ENCODE results near the gene TMEM132E. TPM values are rescaled to one million over a fixed set of nuclear protein-coding genes. Genes with fewer than 3 reads are reported as not detected.

Gene TMEM132E
- total and polyA plus RNA-seq, 2 experiments from 2014 or later: 0.11 TPM; not detected in 1

- Histone ChIP-seq H3K9ac (no peak overlapping the region), H3K9me2 (ENCODE audit: insufficient read depth) (no peaks in the 10 kb centered on the region), H3K4me3 (peak overlapping the region; percentile 66), H3K27me3 (replicated peaks; ENCODE audit: insufficient read depth) (peaks cover 74% of the 10 kb centered on the region), H2AFZ (no peak overlapping the region), H3K4me1 (ENCODE audit: insufficient read depth) (peaks cover 17% of the 10 kb centered on the region), H3K79me2 (ENCODE audit: insufficient read depth) (no peaks in the 10 kb centered on the region), H3F3A (ENCODE audit: insufficient read depth) (no peaks in the 10 kb centered on the region), H4K20me1 (ENCODE audit: insufficient read depth) (no peaks in the 10 kb centered on the region), H3K27ac (no peak overlapping the region), H3K9me3 (ENCODE audit: low read depth) (no peaks in the 10 kb centered on the region), H3K4me2 (ENCODE audit: unreplicated experiment) (peak overlapping the region; percentile 67), H3K36me3 (ENCODE audit: low read depth) (no peaks in the 10 kb centered on the region)
- WGBS, 2 experiments (ENCODE audit: low coverage in 1 of 2, low lambda C conversion rate in 2 of 2, missing lambda C conversion rate in 2 of 2): 0 to 2% methylated on average over 44 to 57 of the region's 71 CpGs
- in situ Hi-C loops (cut with MboI): no loop called here
- DNase-seq: peak; percentile 25
- TF ChIP-seq EZH2 (IDR thresholded peaks at IDR 0.05; ENCODE audit: insufficient read depth, poor library complexity, severe bottlenecking) (peak; percentile 75), EZH2phosphoT487 (IDR thresholded peaks at IDR 0.05; ENCODE audit: insufficient read depth, low read depth) (no peak)
These were observed 1.5 kb downstream of the TMEM132E start for GRCh38 chr17:34580685-34581445.

- peak; percentile 59 for TF ChIP-seq EZH2 (IDR thresholded peaks at IDR 0.05; ENCODE audit: insufficient read depth, poor library complexity, severe bottlenecking)
- TF ChIP-seq EZH2phosphoT487 (IDR thresholded peaks at IDR 0.05; ENCODE audit: insufficient read depth, low read depth): no peak
- peak; percentile 34 for DNase-seq
- Histone ChIP-seq H3F3A (ENCODE audit: insufficient read depth) (no peaks in the 10 kb centered on the region), H2AFZ (no peak overlapping the region), H3K79me2 (ENCODE audit: insufficient read depth) (no peaks in the 10 kb centered on the region), H3K4me2 (ENCODE audit: unreplicated experiment) (peak overlapping the region; percentile 27), H3K9me2 (ENCODE audit: insufficient read depth) (no peaks in the 10 kb centered on the region), H3K9ac (no peak overlapping the region), H4K20me1 (ENCODE audit: insufficient read depth) (no peaks in the 10 kb centered on the region), H3K27me3 (replicated peaks; ENCODE audit: insufficient read depth) (peaks cover 74% of the 10 kb centered on the region), H3K4me1 (ENCODE audit: insufficient read depth) (peaks cover 17% of the 10 kb centered on the region), H3K36me3 (ENCODE audit: low read depth) (no peaks in the 10 kb centered on the region), H3K9me3 (ENCODE audit: low read depth) (no peaks in the 10 kb centered on the region), H3K4me3 (peak overlapping the region; percentile 66), H3K27ac (no peak overlapping the region)
- in situ Hi-C loops (cut with MboI): no loop called here
- WGBS, 2 experiments (ENCODE audit: low coverage in 1 of 2, low lambda C conversion rate in 2 of 2, missing lambda C conversion rate in 2 of 2): 2% methylated on average over 31 to 67 of the region's 78 CpGs
These were observed 2.2 kb downstream of the TMEM132E start for GRCh38 chr17:34581446-34582184.

GRCh38 chr17:34582185-34582900 lies 3.0 kb downstream of the TMEM132E start:
- no peaks in the 10 kb centered on the region for H3F3A ChIP-seq (ENCODE audit: insufficient read depth)
- no peak overlapping the region for H3K4me3 ChIP-seq
- 43 to 44% methylated on average over 15 to 22 of the region's 22 CpGs for WGBS, 2 experiments (ENCODE audit: low coverage in 1 of 2, low lambda C conversion rate in 2 of 2, missing lambda C conversion rate in 2 of 2)
- no peak overlapping the region for H3K9ac ChIP-seq
- H3K4me1 ChIP-seq (ENCODE audit: insufficient read depth): peaks cover 17% of the 10 kb centered on the region
- no peak for TF ChIP-seq EZH2phosphoT487 (IDR thresholded peaks at IDR 0.05; ENCODE audit: insufficient read depth, low read depth)
- no peak for TF ChIP-seq EZH2 (IDR thresholded peaks at IDR 0.05; ENCODE audit: insufficient read depth, poor library complexity, severe bottlenecking)
- H3K79me2 ChIP-seq (ENCODE audit: insufficient read depth): no peaks in the 10 kb centered on the region
- peaks cover 68% of the 10 kb centered on the region for H3K27me3 ChIP-seq (replicated peaks; ENCODE audit: insufficient read depth)
- no peaks in the 10 kb centered on the region for H3K36me3 ChIP-seq (ENCODE audit: low read depth)
- DNase-seq: peak; percentile 10
- no peak overlapping the region for H2AFZ ChIP-seq
- H4K20me1 ChIP-seq (ENCODE audit: insufficient read depth): no peaks in the 10 kb centered on the region
- H3K9me3 ChIP-seq (ENCODE audit: low read depth): no peaks in the 10 kb centered on the region
- in situ Hi-C loops (cut with MboI): no loop called here
- H3K27ac ChIP-seq: no peak overlapping the region
- H3K4me2 ChIP-seq (ENCODE audit: unreplicated experiment): no peak overlapping the region
- no peaks in the 10 kb centered on the region for H3K9me2 ChIP-seq (ENCODE audit: insufficient read depth)

GRCh38 chr17:34582901-34583245 lies 3.5 kb downstream of the TMEM132E start:
- no peak overlapping the region for H2AFZ ChIP-seq
- no peak overlapping the region for H3K4me3 ChIP-seq
- no peaks in the 10 kb centered on the region for H3K9me3 ChIP-seq (ENCODE audit: low read depth)
- no peaks in the 10 kb centered on the region for H3K9me2 ChIP-seq (ENCODE audit: insufficient read depth)
- H4K20me1 ChIP-seq (ENCODE audit: insufficient read depth): no peaks in the 10 kb centered on the region
- H3F3A ChIP-seq (ENCODE audit: insufficient read depth): no peaks in the 10 kb centered on the region
- H3K4me2 ChIP-seq (ENCODE audit: unreplicated experiment): no peak overlapping the region
- peaks cover 63% of the 10 kb centered on the region for H3K27me3 ChIP-seq (replicated peaks; ENCODE audit: insufficient read depth)
- H3K36me3 ChIP-seq (ENCODE audit: low read depth): no peaks in the 10 kb centered on the region
- no peak overlapping the region for H3K9ac ChIP-seq
- TF ChIP-seq EZH2phosphoT487 (IDR thresholded peaks at IDR 0.05; ENCODE audit: insufficient read depth, low read depth) (no peak), EZH2 (IDR thresholded peaks at IDR 0.05; ENCODE audit: insufficient read depth, poor library complexity, severe bottlenecking) (no peak)
- 76 to 84% methylated on average over 3 of the region's 3 CpGs for WGBS, 2 experiments (ENCODE audit: low coverage in 1 of 2, low lambda C conversion rate in 2 of 2, missing lambda C conversion rate in 2 of 2)
- H3K27ac ChIP-seq: no peak overlapping the region
- peaks cover 17% of the 10 kb centered on the region for H3K4me1 ChIP-seq (ENCODE audit: insufficient read depth)
- in situ Hi-C loops (cut with MboI): no loop called here
- no peak for DNase-seq
- H3K79me2 ChIP-seq (ENCODE audit: insufficient read depth): no peaks in the 10 kb centered on the region
